ENCODE results near the gene CTBP2. TPM values are rescaled to one million over a fixed set of nuclear protein-coding genes. Genes with fewer than 3 reads are reported as not detected.
"Not testable (repeated sequence)": the region's sequence is repeated elsewhere in the genome, so short reads cannot be mapped to it uniquely, and the experiment has no call there.

The CTBP2 gene
- total RNA-seq, 2 experiments from 2014 or later = 0.29 to 0.40 TPM

- Mint-ChIP-seq H3K27me3 (ENCODE audit: low read depth) (peaks cover 62% of the 10 kb centered on the region), H3K27ac (no peak overlapping the region), H3K9me3 (ENCODE audit: insufficient read depth) (no peaks in the 10 kb centered on the region), H3K4me3 (no peak overlapping the region), H3K4me1 (ENCODE audit: low read depth) (peaks cover 12% of the 10 kb centered on the region), H3K36me3 (ENCODE audit: low read depth) (no peaks in the 10 kb centered on the region)
- DNase-seq (no peak), ATAC-seq (no peak)
- ChIA-PET CTCF (no interaction called here), POLR2A (no interaction called here)
These were observed 6.5 kb downstream of the CTBP2 start for GRCh38 chr10:125153703-125154490.

GRCh38 chr10:125152450-125153368, 7.7 kb downstream of the CTBP2 start:
- DNase-seq = no peak
- H3K27me3 Mint-ChIP-seq (ENCODE audit: low read depth) = peaks cover 64% of the 10 kb centered on the region
- H3K36me3 Mint-ChIP-seq (ENCODE audit: low read depth) = no peaks in the 10 kb centered on the region
- POLR2A ChIA-PET = no interaction called here
- CTCF ChIA-PET = no interaction called here
- ATAC-seq = no peak
- H3K4me1 Mint-ChIP-seq (ENCODE audit: low read depth) = peaks cover 6% of the 10 kb centered on the region
- H3K27ac Mint-ChIP-seq = no peak overlapping the region
- H3K9me3 Mint-ChIP-seq (ENCODE audit: insufficient read depth) = no peaks in the 10 kb centered on the region
- no peak overlapping the region for H3K4me3 Mint-ChIP-seq

- ATAC-seq (no peak), DNase-seq (no peak)
- H3K9me3 Mint-ChIP-seq (ENCODE audit: insufficient read depth) = no peaks in the 10 kb centered on the region
- H3K27me3 Mint-ChIP-seq (ENCODE audit: low read depth) = peaks cover 64% of the 10 kb centered on the region
- H3K4me3 Mint-ChIP-seq = no peak overlapping the region
- no peaks in the 10 kb centered on the region for H3K36me3 Mint-ChIP-seq (ENCODE audit: low read depth)
- POLR2A ChIA-PET = no interaction called here
- no peak overlapping the region for H3K27ac Mint-ChIP-seq
- CTCF ChIA-PET = no interaction called here
- H3K4me1 Mint-ChIP-seq (ENCODE audit: low read depth) = peaks cover 4% of the 10 kb centered on the region
These were observed 8.6 kb downstream of the CTBP2 start for GRCh38 chr10:125151553-125152449.

GRCh38 chr10:125151170-125151552, 9.2 kb downstream of the CTBP2 start:
- ATAC-seq (no peak), DNase-seq (no peak)
- Mint-ChIP-seq H3K4me1 (ENCODE audit: low read depth) (peaks cover 4% of the 10 kb centered on the region), H3K27ac (no peak overlapping the region), H3K4me3 (no peak overlapping the region), H3K27me3 (ENCODE audit: low read depth) (peaks cover 63% of the 10 kb centered on the region), H3K9me3 (ENCODE audit: insufficient read depth) (no peaks in the 10 kb centered on the region), H3K36me3 (ENCODE audit: low read depth) (no peaks in the 10 kb centered on the region)
- ChIA-PET POLR2A (no interaction called here), CTCF (no interaction called here)

GRCh38 chr10:125150376-125151083, 9.8 kb downstream of the CTBP2 start:
- H3K27ac Mint-ChIP-seq; DNase-seq; H3K36me3 Mint-ChIP-seq (ENCODE audit: low read depth); H3K4me1 Mint-ChIP-seq (ENCODE audit: low read depth); CTCF ChIA-PET; H3K9me3 Mint-ChIP-seq (ENCODE audit: insufficient read depth); POLR2A ChIA-PET; H3K4me3 Mint-ChIP-seq; ATAC-seq: not testable (repeated sequence)
- H3K27me3 Mint-ChIP-seq (ENCODE audit: low read depth) = peaks cover 59% of the 10 kb centered on the region

GRCh38 chr10:125149680-125150047, 10.7 kb downstream of the CTBP2 start:
- Mint-ChIP-seq H3K4me1 (ENCODE audit: low read depth) (peaks cover 4% of the 10 kb centered on the region), H3K9me3 (ENCODE audit: insufficient read depth) (no peaks in the 10 kb centered on the region), H3K36me3 (ENCODE audit: low read depth) (no peaks in the 10 kb centered on the region), H3K4me3 (no peak overlapping the region), H3K27ac (no peak overlapping the region), H3K27me3 (ENCODE audit: low read depth) (peaks cover 56% of the 10 kb centered on the region)
- CTCF ChIA-PET = no interaction called here
- no peak for ATAC-seq
- POLR2A ChIA-PET = no interaction called here
- DNase-seq = no peak

GRCh38 chr10:125149036-125149679, 11.2 kb downstream of the CTBP2 start:
- POLR2A ChIA-PET = no interaction called here
- Mint-ChIP-seq H3K4me1 (ENCODE audit: low read depth) (peaks cover 4% of the 10 kb centered on the region), H3K36me3 (ENCODE audit: low read depth) (no peaks in the 10 kb centered on the region), H3K27ac (no peak overlapping the region), H3K4me3 (no peak overlapping the region), H3K9me3 (ENCODE audit: insufficient read depth) (no peaks in the 10 kb centered on the region), H3K27me3 (ENCODE audit: low read depth) (peaks cover 51% of the 10 kb centered on the region)
- DNase-seq (no peak), ATAC-seq (no peak)
- CTCF ChIA-PET = no interaction called here

GRCh38 chr10:125148528-125148927, 11.8 kb downstream of the CTBP2 start:
- Mint-ChIP-seq H3K36me3 (ENCODE audit: low read depth) (no peaks in the 10 kb centered on the region), H3K4me1 (ENCODE audit: low read depth) (peaks cover 4% of the 10 kb centered on the region), H3K9me3 (ENCODE audit: insufficient read depth) (no peaks in the 10 kb centered on the region), H3K4me3 (no peak overlapping the region), H3K27ac (no peak overlapping the region), H3K27me3 (ENCODE audit: low read depth) (peaks cover 48% of the 10 kb centered on the region)
- CTCF ChIA-PET = no interaction called here
- ATAC-seq (no peak), DNase-seq (no peak)
- POLR2A ChIA-PET = no interaction called here

- no peak overlapping the region for H3K27ac Mint-ChIP-seq
- CTCF ChIA-PET = no interaction called here
- H3K9me3 Mint-ChIP-seq (ENCODE audit: insufficient read depth) = no peaks in the 10 kb centered on the region
- ATAC-seq = no peak
- no peak overlapping the region for H3K4me3 Mint-ChIP-seq
- H3K4me1 Mint-ChIP-seq (ENCODE audit: low read depth) = peaks cover 4% of the 10 kb centered on the region
- no peak for DNase-seq
- POLR2A ChIA-PET = no interaction called here
- H3K27me3 Mint-ChIP-seq (ENCODE audit: low read depth) = peaks cover 44% of the 10 kb centered on the region
- H3K36me3 Mint-ChIP-seq (ENCODE audit: low read depth) = no peaks in the 10 kb centered on the region
These were observed 12.4 kb downstream of the CTBP2 start for GRCh38 chr10:125147971-125148439.

- H3K4me1 Mint-ChIP-seq (ENCODE audit: low read depth) = peaks cover 4% of the 10 kb centered on the region
- H3K27me3 Mint-ChIP-seq (ENCODE audit: low read depth) = peaks cover 40% of the 10 kb centered on the region
- no peak overlapping the region for H3K27ac Mint-ChIP-seq
- POLR2A ChIA-PET = no interaction called here
- H3K9me3 Mint-ChIP-seq (ENCODE audit: insufficient read depth) = no peaks in the 10 kb centered on the region
- DNase-seq (no peak), ATAC-seq (no peak)
- no peaks in the 10 kb centered on the region for H3K36me3 Mint-ChIP-seq (ENCODE audit: low read depth)
- CTCF ChIA-PET = no interaction called here
- no peak overlapping the region for H3K4me3 Mint-ChIP-seq
These were observed 13.4 kb downstream of the CTBP2 start for GRCh38 chr10:125146791-125147579.
